WTC11 (cell line): Measurements from ENCODE around the gene CASP3. TPM values are rescaled to one million over a fixed set of nuclear protein-coding genes. Genes with fewer than 3 reads are reported as not detected.
"Not testable (repeated sequence)": the region's sequence is repeated elsewhere in the genome, so short reads cannot be mapped to it uniquely, and the experiment has no call there.

Experiments used
- ATAC-seq: fragments of 200-7000 bp; cut with Tn5 transposase; 2 replicates; pipeline ENCODE4 v1.10.0; 2021; ENCODE audit warnings: mild to moderate bottlenecking, moderate library complexity
- CTCF ChIA-PET: fragments of 300-600 bp; sonication (Branson Sonifier 250); formaldehyde crosslinking; loops from one replicate; lab custom pipeline; 2021; ENCODE audit warnings: antibody characterized with exemption; lab: Charles Lee
- POLR2A ChIA-PET: fragments of 350-600 bp; sonication (Branson Sonifier 250); formaldehyde crosslinking; loops from one replicate; lab custom pipeline; 2021; ENCODE audit warnings: antibody characterized with exemption; lab: Charles Lee
- DNase-seq: peaks from one replicate; pipeline ENCODE4 v3.0.0; 2021; ENCODE audit warnings: low spot score
- H3K27ac Mint-ChIP-seq: 2 replicates; pipeline ENCODE4 v1.8.0; 2021; ENCODE audit warnings: mixed read lengths
- H3K27me3 Mint-ChIP-seq: 2 replicates; pipeline ENCODE4 v1.8.0; 2021; ENCODE audit warnings: low read depth, mild to moderate bottlenecking, moderate library complexity, mixed read lengths
- H3K36me3 Mint-ChIP-seq: 2 replicates; pipeline ENCODE4 v1.8.0; 2021; ENCODE audit warnings: mixed read lengths
- H3K4me1 Mint-ChIP-seq: 2 replicates; pipeline ENCODE4 v1.8.0; 2022; ENCODE audit warnings: mixed read lengths
- H3K4me3 Mint-ChIP-seq: 2 replicates; pipeline ENCODE4 v1.8.0; 2021; ENCODE audit warnings: mild to moderate bottlenecking, moderate library complexity, mixed read lengths
- H3K9me3 Mint-ChIP-seq: 2 replicates; pipeline ENCODE4 v1.8.0; 2021; ENCODE audit warnings: mixed read lengths
- AR ChIP-seq: fragments of 250-450 bp; sonication (Bioruptor Pico); IDR thresholded peaks from 2 replicates; pipeline ENCODE4 v1.9.0; 2021; ENCODE audit warnings: mild to moderate bottlenecking
- ATF1 ChIP-seq: sonication (generic); formaldehyde crosslinking; IDR thresholded peaks from 2 replicates; pipeline ENCODE4 v1.8.1; 2023; ENCODE audit warnings: mild to moderate bottlenecking, moderate library complexity, missing genetic modification reagents
- E2F1 ChIP-seq: sonication (generic); formaldehyde crosslinking; IDR thresholded peaks from 2 replicates; pipeline ENCODE4 v1.8.0; 2022; ENCODE audit warnings: mild to moderate bottlenecking, missing genetic modification reagents
- FOXK1 ChIP-seq: sonication (generic); formaldehyde crosslinking; IDR thresholded peaks from 2 replicates; pipeline ENCODE4 v1.8.0; 2022; ENCODE audit warnings: mild to moderate bottlenecking, moderate library complexity, missing genetic modification reagents
- FOXP4 ChIP-seq: sonication (generic); formaldehyde crosslinking; IDR thresholded peaks from 2 replicates; pipeline ENCODE4 v1.8.0; 2022; ENCODE audit warnings: mild to moderate bottlenecking, missing genetic modification reagents
- GRHL2 ChIP-seq: fragments of 250-450 bp; sonication (Bioruptor Pico); IDR thresholded peaks from 2 replicates; pipeline ENCODE4 v1.8.0; 2022; ENCODE audit warnings: mild to moderate bottlenecking, moderate library complexity; ENCODE audit not compliant: insufficient replicate concordance, severe bottlenecking
- GTF2I ChIP-seq: fragments of 250-450 bp; sonication (Bioruptor Pico); conservative IDR thresholded peaks from 2 replicates; pipeline ENCODE4 v1.4.0; 2021; ENCODE audit warnings: mild to moderate bottlenecking
- JUN ChIP-seq: sonication (generic); formaldehyde crosslinking; IDR thresholded peaks from 2 replicates; pipeline ENCODE4 v1.8.0; 2023; ENCODE audit warnings: mild to moderate bottlenecking, missing genetic modification reagents
- MAX ChIP-seq: sonication (generic); formaldehyde crosslinking; IDR thresholded peaks from 2 replicates; pipeline ENCODE4 v1.8.0; 2022; ENCODE audit warnings: mild to moderate bottlenecking, missing genetic modification reagents
- NFYB ChIP-seq: sonication (generic); formaldehyde crosslinking; conservative IDR thresholded peaks from 2 replicates; pipeline ENCODE4 v1.8.0; 2022; ENCODE audit warnings: low read depth, missing genetic modification reagents
- RELA ChIP-seq: sonication (generic); formaldehyde crosslinking; IDR thresholded peaks from 2 replicates; pipeline ENCODE4 v1.8.1; 2022; ENCODE audit warnings: missing genetic modification reagents, mild to moderate bottlenecking, borderline replicate concordance
- TCF7 ChIP-seq: sonication (generic); formaldehyde crosslinking; IDR thresholded peaks from 2 replicates; pipeline ENCODE4 v1.8.0; 2022; ENCODE audit warnings: mild to moderate bottlenecking, low read depth, missing genetic modification reagents, moderate library complexity
- ZNF138 ChIP-seq: sonication (generic); formaldehyde crosslinking; conservative IDR thresholded peaks from 2 replicates; pipeline ENCODE4 v1.8.1; 2022; ENCODE audit warnings: mild to moderate bottlenecking, moderate library complexity, missing genetic modification reagents
- ZNF232 ChIP-seq: sonication (generic); formaldehyde crosslinking; IDR thresholded peaks from 2 replicates; pipeline ENCODE4 v1.8.0; 2022; ENCODE audit warnings: mild to moderate bottlenecking, missing genetic modification reagents
- ZNF396 ChIP-seq: fragments of 250-450 bp; sonication (Bioruptor Pico); IDR thresholded peaks from 2 replicates; pipeline ENCODE4 v1.8.0; 2021; ENCODE audit warnings: mild to moderate bottlenecking, moderate library complexity, borderline replicate concordance
- total RNA-seq: library from RNA; stranded (reverse); gene quantifications from 3 replicates; pipeline ENCODE4 v1.2.3, GENCODE V29; 2021
- TF ChIP-seq, protein P1 (sequence below): sonication (generic); formaldehyde crosslinking; IDR thresholded peaks from 2 replicates; pipeline ENCODE4 v1.8.1; 2022; ENCODE audit warnings: mild to moderate bottlenecking, moderate library complexity, missing genetic modification reagents
- TF ChIP-seq, protein P2 (sequence below): sonication (generic); formaldehyde crosslinking; conservative IDR thresholded peaks from 2 replicates; pipeline ENCODE4 v1.8.1; 2023; ENCODE audit warnings: mild to moderate bottlenecking, low read depth, missing genetic modification reagents, moderate library complexity

CASP3 gene
- total RNA-seq, 1 experiment from 2014 or later: 78.9 TPM

DNA sequence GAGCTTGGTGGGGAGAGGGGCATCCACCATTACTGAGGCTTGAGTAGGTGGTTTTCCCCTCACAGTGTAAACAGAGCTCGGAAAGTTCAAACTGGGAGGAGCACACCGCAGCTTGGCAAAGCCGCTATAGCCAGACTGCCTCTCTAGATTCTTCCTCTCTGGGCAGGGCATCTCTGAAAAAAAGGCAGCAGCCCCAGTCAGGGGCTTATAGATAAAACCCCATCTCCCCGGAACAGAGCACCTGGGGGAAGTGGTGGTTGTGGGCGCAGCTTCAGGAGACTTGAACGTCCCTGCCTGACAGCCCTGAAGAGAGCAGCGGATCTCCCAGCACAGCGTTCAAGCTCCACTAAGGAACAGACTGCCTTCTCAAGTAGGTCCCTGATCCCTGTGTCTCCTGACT is 48.3 kb downstream of the CASP3 start:
- CTCF ChIA-PET, POLR2A ChIA-PET, H3K27ac Mint-ChIP-seq, H3K4me3 Mint-ChIP-seq, H3K27me3 Mint-ChIP-seq, DNase-seq, H3K4me1 Mint-ChIP-seq, ATAC-seq: not testable (repeated sequence)
- Mint-ChIP-seq H3K36me3 (peaks cover 38% of the 10 kb centered on the region), H3K9me3 (peaks cover 40% of the 10 kb centered on the region)

- Mint-ChIP-seq H3K4me1 (no peaks in the 10 kb centered on the region), H3K9me3 (peaks cover 27% of the 10 kb centered on the region), H3K27ac (no peak overlapping the region), H3K27me3 (peaks cover 6% of the 10 kb centered on the region; the same call in 1 of the 2 replicates), H3K36me3 (peaks cover 24% of the 10 kb centered on the region), H3K4me3 (no peak overlapping the region)
- TF ChIP-seq NFYB (CRISPR knock-in tag) (no peak), TCF7 (no peak), E2F1 (no peak), GTF2I (CRISPR knock-in tag) (no peak), JUN (CRISPR knock-in tag) (no peak), ZNF232 (no peak), RELA (no peak), ZNF138 (CRISPR knock-in tag) (no peak)
- TF ChIP-seq, protein P1, sequence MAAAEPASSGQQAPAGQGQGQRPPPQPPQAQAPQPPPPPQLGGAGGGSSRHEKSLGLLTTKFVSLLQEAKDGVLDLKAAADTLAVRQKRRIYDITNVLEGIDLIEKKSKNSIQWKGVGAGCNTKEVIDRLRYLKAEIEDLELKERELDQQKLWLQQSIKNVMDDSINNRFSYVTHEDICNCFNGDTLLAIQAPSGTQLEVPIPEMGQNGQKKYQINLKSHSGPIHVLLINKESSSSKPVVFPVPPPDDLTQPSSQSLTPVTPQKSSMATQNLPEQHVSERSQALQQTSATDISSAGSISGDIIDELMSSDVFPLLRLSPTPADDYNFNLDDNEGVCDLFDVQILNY (CRISPR knock-in tag): no peak
- TF ChIP-seq, protein P2, sequence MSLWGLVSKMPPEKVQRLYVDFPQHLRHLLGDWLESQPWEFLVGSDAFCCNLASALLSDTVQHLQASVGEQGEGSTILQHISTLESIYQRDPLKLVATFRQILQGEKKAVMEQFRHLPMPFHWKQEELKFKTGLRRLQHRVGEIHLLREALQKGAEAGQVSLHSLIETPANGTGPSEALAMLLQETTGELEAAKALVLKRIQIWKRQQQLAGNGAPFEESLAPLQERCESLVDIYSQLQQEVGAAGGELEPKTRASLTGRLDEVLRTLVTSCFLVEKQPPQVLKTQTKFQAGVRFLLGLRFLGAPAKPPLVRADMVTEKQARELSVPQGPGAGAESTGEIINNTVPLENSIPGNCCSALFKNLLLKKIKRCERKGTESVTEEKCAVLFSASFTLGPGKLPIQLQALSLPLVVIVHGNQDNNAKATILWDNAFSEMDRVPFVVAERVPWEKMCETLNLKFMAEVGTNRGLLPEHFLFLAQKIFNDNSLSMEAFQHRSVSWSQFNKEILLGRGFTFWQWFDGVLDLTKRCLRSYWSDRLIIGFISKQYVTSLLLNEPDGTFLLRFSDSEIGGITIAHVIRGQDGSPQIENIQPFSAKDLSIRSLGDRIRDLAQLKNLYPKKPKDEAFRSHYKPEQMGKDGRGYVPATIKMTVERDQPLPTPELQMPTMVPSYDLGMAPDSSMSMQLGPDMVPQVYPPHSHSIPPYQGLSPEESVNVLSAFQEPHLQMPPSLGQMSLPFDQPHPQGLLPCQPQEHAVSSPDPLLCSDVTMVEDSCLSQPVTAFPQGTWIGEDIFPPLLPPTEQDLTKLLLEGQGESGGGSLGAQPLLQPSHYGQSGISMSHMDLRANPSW: no peak
- ChIA-PET POLR2A (no interaction called here), CTCF (no interaction called here)
- ATAC-seq: no peak
- DNase-seq: no peak
These were observed 49.6 kb downstream of the CASP3 start for GRCh38 chr4:184599492-184600135.

DNA sequence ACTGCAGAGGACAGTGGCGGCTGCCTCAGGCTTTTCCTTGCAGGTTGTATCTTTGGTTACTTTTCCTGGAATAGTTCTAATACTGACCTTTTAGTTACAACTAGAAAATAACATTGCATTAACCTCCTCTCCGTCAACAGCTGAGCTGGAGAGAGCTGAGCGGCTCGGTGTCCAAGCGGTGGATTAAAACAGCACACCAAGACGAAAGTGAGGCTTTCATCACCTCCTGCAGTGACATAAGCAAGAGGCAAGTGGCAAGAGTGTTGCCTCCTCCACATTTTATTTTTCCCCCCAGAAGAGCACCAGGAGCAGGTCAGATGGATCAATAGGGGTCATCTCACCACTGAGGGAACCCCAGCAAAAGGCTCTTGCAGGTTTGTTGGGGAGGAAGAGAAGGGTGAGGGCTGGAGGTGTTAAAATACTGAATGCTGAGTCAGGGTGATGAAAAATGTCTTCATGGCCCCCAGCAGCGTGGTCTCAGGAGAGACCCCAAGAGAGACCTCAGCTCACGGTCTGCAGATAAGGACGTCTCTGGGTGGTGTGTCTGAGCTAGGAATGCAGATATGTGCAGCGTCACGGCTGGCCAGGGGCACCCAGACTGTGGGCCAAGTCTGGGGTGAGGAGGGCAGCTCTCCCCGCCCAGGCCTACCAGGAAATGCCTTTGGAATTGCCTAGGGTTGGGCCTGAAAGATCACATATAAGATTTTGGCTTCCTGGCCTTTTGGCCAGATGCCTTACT is 50.3 kb downstream of the CASP3 start:
- ChIA-PET POLR2A (no interaction called here), CTCF (no interaction called here)
- DNase-seq (no peak), ATAC-seq (no peak)
- TF ChIP-seq FOXP4 (CRISPR knock-in tag) (no peak), MAX (CRISPR knock-in tag) (no peak), FOXK1 (CRISPR knock-in tag) (no peak), E2F1 (no peak), ATF1 (no peak), ZNF396 (CRISPR knock-in tag) (no peak), AR (CRISPR knock-in tag) (no peak), GRHL2 (CRISPR knock-in tag) (no peak)
- peaks cover 25% of the 10 kb centered on the region for H3K9me3 Mint-ChIP-seq
- peaks cover 6% of the 10 kb centered on the region; the same call in 1 of the 2 replicates for H3K27me3 Mint-ChIP-seq
- no peak overlapping the region for H3K4me3 Mint-ChIP-seq
- no peaks in the 10 kb centered on the region for H3K4me1 Mint-ChIP-seq
- H3K27ac Mint-ChIP-seq: no peak overlapping the region
- peaks cover 17% of the 10 kb centered on the region for H3K36me3 Mint-ChIP-seq
